ENCODE data around the gene BMI1. TPM values are rescaled to one million over a fixed set of nuclear protein-coding genes. Genes with fewer than 3 reads are reported as not detected.

The BMI1 gene
- total RNA-seq, 1 experiment from 2014 or later: 6.8 TPM

- Histone ChIP-seq H2BK12ac (ENCODE audit: insufficient read length, low read depth, low read length) (no peak overlapping the region), H4K91ac (ENCODE audit: insufficient read length, low read depth, low read length) (no peak overlapping the region), H2BK20ac (ENCODE audit: low read depth, low read length, poor library complexity, severe bottlenecking) (no peak overlapping the region), H3K18ac (ENCODE audit: insufficient read length, low read depth, low read length) (no peak overlapping the region), H3K4me2 (ENCODE audit: insufficient read depth, insufficient read length, low read length) (no peak overlapping the region), H3K9ac (ENCODE audit: extremely low read depth, insufficient read length, low read length) (no peak overlapping the region), H3K27ac (ENCODE audit: insufficient read length, low read depth, low read length) (no peak overlapping the region), H3K27me3 (ENCODE audit: insufficient read depth, low read length) (peaks cover 52% of the 10 kb centered on the region), H3K9me3 (ENCODE audit: control insufficient read depth, low read depth, low read length) (no peaks in the 10 kb centered on the region), H3K23ac (ENCODE audit: insufficient read length, low read depth, low read length) (no peak overlapping the region), H3K79me2 (ENCODE audit: insufficient read depth, low read length) (no peaks in the 10 kb centered on the region), H4K5ac (ENCODE audit: insufficient read length, low read depth, low read length) (no peak overlapping the region), H4K8ac (replicated peaks; ENCODE audit: insufficient read length, low read depth, low read length) (no peak overlapping the region), H3K14ac (ENCODE audit: insufficient read depth, low read length) (no peak overlapping the region), H4K20me1 (ENCODE audit: control insufficient read depth, insufficient read depth, insufficient read length) (no peaks in the 10 kb centered on the region), H3T11ph (ENCODE audit: low read length) (no peak overlapping the region), H3K79me1 (ENCODE audit: insufficient read depth, low read depth, low read length, poor library complexity, severe bottlenecking) (no peaks in the 10 kb centered on the region), H3K4ac (ENCODE audit: low read depth, low read length) (no peak overlapping the region), H3K23me2 (ENCODE audit: insufficient read length, low read depth, low read length, poor library complexity, severe bottlenecking) (peaks cover 18% of the 10 kb centered on the region), H2AK5ac (ENCODE audit: insufficient read length, low read length) (no peak overlapping the region), H3K4me1 (ENCODE audit: insufficient read depth, low read length) (peaks cover 4% of the 10 kb centered on the region; the same call in 1 of the 2 replicates), H3K56ac (ENCODE audit: insufficient read length, low read depth, low read length) (no peak overlapping the region), H2BK120ac (ENCODE audit: low read depth, low read length, poor library complexity, severe bottlenecking) (no peak overlapping the region), H2BK5ac (ENCODE audit: insufficient read length, low read length) (no peak overlapping the region), H2BK15ac (ENCODE audit: low read depth, low read length) (no peak overlapping the region), H2AFZ (ENCODE audit: low read length) (no peak overlapping the region)
- H3K27me3 Mint-ChIP-seq (ENCODE audit: low read depth): peaks cover 97% of the 10 kb centered on the region
- peaks cover 0 to 5% of the 10 kb centered on the region in 2 experiments; a peak in 3 of 5 replicates for H3K9me3 Mint-ChIP-seq
- no peak for TF ChIP-seq CTCF (conservative IDR thresholded peaks at IDR 0.05)
- peaks cover 4 to 13% of the 10 kb centered on the region in 2 experiments for H3K4me1 Mint-ChIP-seq
- H3K36me3 Mint-ChIP-seq (ENCODE audit: insufficient read depth in 1 of 3, low read depth in 3 of 3): no peaks in the 10 kb centered on the region; a peak in 1 of 7 replicates
- no peak for DNase-seq
- no CpG with 5 or more reads among the region's 1 CpG for WGBS (ENCODE audit: extremely low coverage, insufficient read length, low lambda C conversion rate)
- no peak overlapping the region for H3K27ac Mint-ChIP-seq
- peak overlapping the region in 1 of 2 experiments; percentile 84; a peak in 2 of 5 replicates for H3K4me3 Mint-ChIP-seq
Measured at GRCh38 chr10:22344249-22344648, 23.4 kb downstream of the BMI1 start.
